Ovary (tissue), 3 donors: ENCODE measurements around the gene RNF180.

Experiments used
- EP300 ChIP-seq: sonication (generic); formaldehyde crosslinking; IDR thresholded peaks from one replicate; pipeline ENCODE4 v1.6.1; 2017; ENCODE audit warnings: antibody characterized with exemption
- POLR2A ChIP-seq: fragments of 450-650 bp; IDR thresholded peaks from one replicate; pipeline ENCODE4 v1.6.1; 2017; ENCODE audit warnings: antibody characterized with exemption, mild to moderate bottlenecking, moderate library complexity
- TF ChIP-seq, protein P1 (sequence below), 3 donors: fragments of 450-650 bp in 2 of 3; fragments of 200-600 bp in 1 of 3; IDR thresholded peaks; one replicate each; pipeline versions ENCODE4 v1.5.1 to v1.8.0; 2016 to 2022; ENCODE audit warnings: antibody characterized with exemption in 3 of 3, mild to moderate bottlenecking in 1 of 3
- donor health status: DM: no; HTN: no; CAD: no.

DNA sequence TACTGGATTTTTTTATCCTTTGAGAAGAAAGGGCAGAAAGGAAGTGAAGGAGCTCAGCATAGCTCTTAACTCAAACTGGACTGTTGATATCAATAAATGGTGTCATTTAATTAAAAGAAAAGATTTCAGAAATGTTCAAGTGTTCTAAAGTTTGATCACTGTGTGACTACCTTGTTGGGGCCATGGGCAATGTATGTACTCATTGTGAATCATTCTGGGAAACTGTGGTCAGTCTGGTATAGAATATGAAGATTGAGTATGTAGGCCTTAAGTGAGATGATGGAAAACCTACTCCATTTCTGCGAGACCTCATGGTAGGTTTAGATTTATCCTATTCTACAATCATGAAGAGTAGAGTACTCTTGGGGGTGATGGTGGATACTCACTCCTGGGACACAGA is 175.7 kb downstream of the RNF180 start:
- TF ChIP-seq, protein P1, sequence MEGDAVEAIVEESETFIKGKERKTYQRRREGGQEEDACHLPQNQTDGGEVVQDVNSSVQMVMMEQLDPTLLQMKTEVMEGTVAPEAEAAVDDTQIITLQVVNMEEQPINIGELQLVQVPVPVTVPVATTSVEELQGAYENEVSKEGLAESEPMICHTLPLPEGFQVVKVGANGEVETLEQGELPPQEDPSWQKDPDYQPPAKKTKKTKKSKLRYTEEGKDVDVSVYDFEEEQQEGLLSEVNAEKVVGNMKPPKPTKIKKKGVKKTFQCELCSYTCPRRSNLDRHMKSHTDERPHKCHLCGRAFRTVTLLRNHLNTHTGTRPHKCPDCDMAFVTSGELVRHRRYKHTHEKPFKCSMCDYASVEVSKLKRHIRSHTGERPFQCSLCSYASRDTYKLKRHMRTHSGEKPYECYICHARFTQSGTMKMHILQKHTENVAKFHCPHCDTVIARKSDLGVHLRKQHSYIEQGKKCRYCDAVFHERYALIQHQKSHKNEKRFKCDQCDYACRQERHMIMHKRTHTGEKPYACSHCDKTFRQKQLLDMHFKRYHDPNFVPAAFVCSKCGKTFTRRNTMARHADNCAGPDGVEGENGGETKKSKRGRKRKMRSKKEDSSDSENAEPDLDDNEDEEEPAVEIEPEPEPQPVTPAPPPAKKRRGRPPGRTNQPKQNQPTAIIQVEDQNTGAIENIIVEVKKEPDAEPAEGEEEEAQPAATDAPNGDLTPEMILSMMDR (IDR thresholded peaks at IDR 0.05) = no peak
- TF ChIP-seq EP300 = no peak
- TF ChIP-seq POLR2A = no peak
